HuH-7.5 (cell line): ENCODE data around the gene APLP1.
A peak's percentile ranks its signal among the peaks of the same experiment; 100 is the strongest.
"Not testable (repeated sequence)": the region's sequence is repeated elsewhere in the genome, so short reads cannot be mapped to it uniquely, and the experiment has no call there.

ENCODE experiments used
- DNase-seq: peaks from one replicate; pipeline ENCODE4 v3.0.0; 2011; ENCODE audit warnings: low spot score

Gene APLP1

GRCh38 chr19:35868172-35868822, at the start of gene APLP1:
Gene APLP1, plus strand, starts transcription at chr19:35868574. Its CDS starts 63 bp downstream, at chr19:35868637.
- peak; percentile 65 for DNase-seq

- no peak for DNase-seq
Measured at GRCh38 chr19:35822579-35822978, 45.8 kb upstream of the APLP1 start.

GRCh38 chr19:35824150-35824549, 44.2 kb upstream of the APLP1 start:
- no peak for DNase-seq

GRCh38 chr19:35828692-35829301, 39.6 kb upstream of the APLP1 start:
- peak; percentile 62 for DNase-seq

- DNase-seq, result no peak
Measured at GRCh38 chr19:35830986-35831385, 37.4 kb upstream of the APLP1 start.

GRCh38 chr19:35832054-35832453, 36.3 kb upstream of the APLP1 start:
- no peak for DNase-seq

GRCh38 chr19:35833972-35834371, 34.4 kb upstream of the APLP1 start:
- DNase-seq, result no peak

- DNase-seq, result not testable (repeated sequence)
Measured at GRCh38 chr19:35836096-35836495, 32.3 kb upstream of the APLP1 start.

GRCh38 chr19:35841961-35842595, 26.3 kb upstream of the APLP1 start:
- no peak for DNase-seq

- DNase-seq, result no peak
Measured at GRCh38 chr19:35842666-35843272, 25.6 kb upstream of the APLP1 start.

GRCh38 chr19:35843676-35844481, 24.5 kb upstream of the APLP1 start:
- no peak for DNase-seq

- no peak for DNase-seq
Measured at GRCh38 chr19:35844482-35845214, 23.7 kb upstream of the APLP1 start.

GRCh38 chr19:35845215-35846037, 22.9 kb upstream of the APLP1 start:
- peak; percentile 70 for DNase-seq

- no peak for DNase-seq
Measured at GRCh38 chr19:35846038-35846668, 22.2 kb upstream of the APLP1 start.

- DNase-seq, result no peak
Measured at GRCh38 chr19:35847911-35848310, 20.5 kb upstream of the APLP1 start.

GRCh38 chr19:35848486-35848885, 19.9 kb upstream of the APLP1 start:
- DNase-seq, result no peak

- DNase-seq, result no peak
Measured at GRCh38 chr19:35848919-35849505, 19.4 kb upstream of the APLP1 start.

GRCh38 chr19:35851213-35852028, 17.0 kb upstream of the APLP1 start:
- DNase-seq, result no peak
